ENCODE results near the gene BDNF.
"Not testable (repeated sequence)": the region's sequence is repeated elsewhere in the genome, so short reads cannot be mapped to it uniquely, and the experiment has no call there.

The BDNF gene

DNA sequence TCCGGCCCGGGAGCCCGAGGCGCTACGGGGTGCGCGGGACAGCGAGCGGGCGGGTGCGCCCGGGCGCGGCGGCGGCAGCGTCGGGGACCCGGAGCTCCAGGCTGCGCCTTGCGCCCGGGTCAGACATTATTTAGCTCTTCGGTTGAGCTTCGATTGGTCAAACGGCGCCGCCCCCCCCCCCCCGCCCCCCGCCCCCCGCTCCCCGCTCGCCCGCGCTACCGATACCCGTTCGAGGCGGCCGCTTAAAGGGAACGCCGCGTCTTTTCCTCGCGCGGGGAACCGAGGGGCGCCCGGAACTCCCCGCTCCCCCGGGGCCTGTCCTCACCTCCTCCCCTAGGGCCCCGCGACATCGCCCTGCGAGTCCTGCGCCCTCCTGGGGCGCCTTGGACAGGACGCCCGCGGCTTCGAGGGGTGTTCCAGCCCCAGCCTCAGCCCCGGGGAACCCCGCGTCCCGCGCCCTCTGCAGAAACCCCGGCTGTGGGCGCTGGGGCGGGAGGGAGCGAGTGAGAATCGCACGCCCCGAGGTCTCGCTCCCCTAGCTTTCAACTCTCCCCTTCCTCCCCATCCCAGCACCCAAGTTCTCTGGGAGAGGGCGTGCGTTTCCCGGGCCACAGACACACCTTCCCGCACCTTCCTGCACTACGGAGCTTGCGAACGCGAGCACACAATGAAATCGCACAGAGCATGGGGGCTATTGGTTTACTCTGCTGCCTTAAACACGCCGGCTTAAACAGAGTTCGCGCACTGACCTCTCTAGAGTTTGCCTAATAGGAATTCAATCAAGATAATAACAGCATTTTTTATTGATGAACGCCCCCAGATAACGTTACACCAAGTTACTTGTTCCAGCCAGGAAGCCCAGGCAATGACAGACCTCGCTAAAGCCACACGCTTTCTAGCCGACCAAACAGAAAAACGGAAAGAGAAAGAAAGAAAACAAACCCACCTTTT, at the start of gene BDNF:
Gene BDNF (minus strand): TSS at position 105 of the 951 bp plus-strand sequence. CDS start 41,891 bp downstream, outside the sequence.
- in situ Hi-C loops (cut with MboI; ENCODE audit: low sequenced_read_pairs): no loop called here

DNA sequence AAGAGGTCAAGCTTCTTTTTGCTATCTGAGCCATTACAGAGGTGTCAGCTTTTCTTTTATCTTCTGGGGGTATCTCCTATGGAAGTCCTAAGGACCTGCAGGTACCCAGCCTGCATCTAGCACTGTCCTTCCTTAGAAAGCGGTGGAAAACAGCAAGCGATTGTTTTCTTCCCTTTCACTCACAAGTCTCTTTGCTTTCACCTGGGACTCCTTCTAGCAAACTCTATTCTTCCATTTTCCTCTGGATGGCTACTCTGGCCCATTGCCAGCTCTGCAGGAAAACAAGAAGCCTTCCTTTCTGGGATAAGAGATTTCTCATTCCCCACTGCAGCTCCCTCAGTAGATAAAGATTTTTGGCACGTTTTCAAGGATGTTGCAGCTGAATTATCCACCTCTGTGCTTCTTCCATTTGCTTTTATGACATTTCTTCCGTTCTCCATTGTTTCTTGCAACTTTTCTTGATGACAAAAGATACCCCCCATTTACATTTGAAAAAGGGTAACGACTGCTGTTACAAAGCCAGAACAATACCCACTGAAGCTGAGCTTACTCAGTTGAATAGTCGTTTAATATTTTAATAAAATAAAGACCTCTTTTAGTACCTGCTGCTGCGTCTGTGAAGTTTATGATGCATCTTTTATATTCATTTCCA, 40.2 kb upstream of the BDNF start:
- in situ Hi-C loops (cut with MboI; ENCODE audit: low sequenced_read_pairs): no loop called here

DNA sequence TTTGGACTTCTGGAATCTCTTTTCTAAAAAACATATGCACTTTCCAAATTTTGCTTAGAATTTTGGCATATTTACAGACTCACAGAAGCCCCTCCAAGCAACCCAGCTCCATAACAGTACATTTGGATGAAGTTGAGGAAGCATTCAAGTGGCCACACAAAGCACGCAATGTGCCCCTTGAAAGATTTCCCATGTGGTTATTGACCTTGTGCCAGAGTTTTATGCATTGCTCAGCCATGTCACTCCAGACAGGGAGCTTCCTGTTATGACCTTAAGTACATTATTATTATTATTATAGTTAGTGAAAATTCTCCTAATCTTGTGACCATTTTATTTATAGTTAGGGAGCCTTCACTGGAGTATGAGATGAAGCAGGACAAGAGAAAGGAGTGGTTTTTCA, 35.0 kb upstream of the BDNF start:
- in situ Hi-C loops (cut with MboI; ENCODE audit: low sequenced_read_pairs): no loop called here

DNA sequence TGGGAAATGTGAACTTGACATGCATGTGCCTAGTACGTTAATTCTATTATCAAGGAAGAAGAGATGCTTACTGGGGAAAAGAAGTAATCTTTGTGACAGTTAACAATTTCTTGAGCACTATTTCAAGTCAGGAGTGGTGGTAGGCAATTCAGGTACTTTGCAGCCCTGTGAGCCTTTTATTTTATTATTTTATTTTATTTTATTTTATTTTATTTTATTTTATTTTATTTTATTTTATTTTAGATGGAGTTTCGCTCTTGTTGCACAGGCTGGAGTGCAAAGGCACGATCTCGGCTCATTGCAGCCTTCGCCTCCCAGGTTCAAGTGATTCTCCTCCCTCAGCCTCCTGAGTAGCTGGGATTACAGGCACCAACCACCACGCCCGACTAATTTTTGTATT, 31.5 kb upstream of the BDNF start:
- in situ Hi-C loops (cut with MboI; ENCODE audit: low sequenced_read_pairs): not testable (repeated sequence)

DNA sequence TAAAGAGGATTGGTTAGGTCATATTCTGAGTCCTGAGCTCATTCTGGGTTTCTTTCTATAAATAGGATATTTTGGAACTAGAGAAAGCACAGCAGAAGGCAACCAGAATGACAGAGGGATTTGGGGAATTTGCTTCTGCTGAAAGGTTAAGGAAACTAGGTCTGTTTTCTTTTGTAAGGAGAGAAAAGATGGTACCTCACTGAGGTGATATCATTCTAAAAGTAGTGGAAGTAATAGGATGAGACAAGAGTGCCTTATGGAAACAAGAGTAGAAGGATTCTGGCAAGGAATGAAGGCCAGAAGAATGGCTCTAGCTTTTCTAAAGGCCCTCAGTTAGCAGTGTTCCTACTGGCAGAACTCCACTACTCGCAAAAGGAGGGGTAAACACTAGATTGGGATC, 26.7 kb upstream of the BDNF start:
- in situ Hi-C loops (cut with MboI; ENCODE audit: low sequenced_read_pairs): no loop called here

DNA sequence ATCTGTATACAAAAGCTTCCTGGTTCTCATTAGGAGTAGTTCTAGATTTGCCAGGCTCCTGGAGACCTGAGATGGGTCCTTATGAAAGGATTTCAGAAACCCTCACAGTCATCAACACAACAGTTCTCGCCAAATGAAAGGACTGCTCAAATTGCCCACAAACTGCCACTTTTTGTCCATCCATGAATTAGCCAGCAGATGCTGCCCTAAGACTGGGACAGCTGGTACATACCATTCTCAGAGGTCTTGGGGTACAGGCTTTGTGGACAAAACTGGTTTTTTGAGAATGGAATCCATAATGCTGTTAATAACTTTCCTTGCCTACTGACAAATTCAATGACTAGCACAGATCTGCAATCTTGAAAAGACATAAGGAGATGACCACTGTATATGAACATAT, 23.4 kb upstream of the BDNF start:
- in situ Hi-C loops (cut with MboI; ENCODE audit: low sequenced_read_pairs): no loop called here

DNA sequence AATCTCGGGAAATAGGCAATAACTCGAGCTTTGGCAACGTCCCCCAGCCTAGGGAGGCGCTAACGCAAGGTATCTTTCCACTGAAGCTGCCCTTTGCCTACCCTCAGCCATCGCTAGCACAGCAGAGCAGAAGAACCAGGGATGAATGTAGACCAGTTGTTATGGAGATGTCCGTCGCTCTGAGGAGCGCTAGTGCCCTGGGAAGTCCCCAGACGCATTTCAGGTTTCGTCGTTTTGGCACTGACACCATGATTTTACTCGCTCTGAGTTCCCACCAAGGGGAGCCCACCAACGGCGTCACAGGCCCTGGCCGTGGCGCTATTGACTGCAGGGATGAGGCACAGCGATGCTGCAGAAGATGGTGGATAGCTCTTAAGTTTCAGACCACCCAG, 22.7 kb upstream of the BDNF start:
- in situ Hi-C loops (cut with MboI; ENCODE audit: low sequenced_read_pairs): no loop called here

DNA sequence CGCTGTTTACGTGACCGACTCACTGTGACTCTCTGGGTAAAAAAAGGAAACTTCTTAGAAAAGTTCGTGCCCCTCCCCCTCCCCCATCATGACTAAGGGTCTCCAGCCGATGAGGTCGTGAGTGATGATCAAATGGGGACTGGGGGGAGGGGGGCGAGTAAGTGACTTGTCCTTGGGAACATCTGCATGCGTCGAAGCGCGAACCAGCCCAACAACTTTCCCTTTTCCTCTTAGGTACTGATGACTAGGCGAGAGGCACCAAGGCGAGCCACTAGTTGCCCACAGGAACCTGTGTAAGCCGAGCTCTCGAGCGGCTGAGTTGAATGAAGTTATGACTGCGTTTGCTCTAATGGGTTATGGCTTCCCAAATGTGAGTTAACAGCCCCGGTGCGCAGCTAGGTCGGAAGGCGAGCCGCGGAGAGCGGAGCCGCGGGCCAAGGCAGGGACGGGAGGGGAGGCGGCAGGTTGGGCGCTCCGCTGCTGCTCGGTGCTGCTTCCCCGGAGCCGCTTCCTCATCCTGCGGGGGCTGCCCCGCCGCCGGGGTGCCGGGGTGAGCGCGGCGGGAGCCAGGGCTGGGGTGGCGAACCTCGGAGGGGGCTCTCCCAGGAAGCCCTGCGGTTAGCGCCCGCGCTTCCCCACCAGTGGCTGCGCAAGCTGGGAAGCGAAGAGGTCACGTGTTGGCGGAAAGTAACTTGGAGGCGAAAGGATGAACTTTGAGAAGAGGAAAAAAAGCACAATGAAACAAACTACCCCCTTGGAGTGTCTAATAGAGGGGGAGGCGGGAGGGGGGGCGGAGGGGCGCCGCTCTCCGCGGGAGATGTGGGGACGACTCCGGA, 22.1 kb upstream of the BDNF start:
- in situ Hi-C loops (cut with MboI; ENCODE audit: low sequenced_read_pairs): no loop called here

DNA sequence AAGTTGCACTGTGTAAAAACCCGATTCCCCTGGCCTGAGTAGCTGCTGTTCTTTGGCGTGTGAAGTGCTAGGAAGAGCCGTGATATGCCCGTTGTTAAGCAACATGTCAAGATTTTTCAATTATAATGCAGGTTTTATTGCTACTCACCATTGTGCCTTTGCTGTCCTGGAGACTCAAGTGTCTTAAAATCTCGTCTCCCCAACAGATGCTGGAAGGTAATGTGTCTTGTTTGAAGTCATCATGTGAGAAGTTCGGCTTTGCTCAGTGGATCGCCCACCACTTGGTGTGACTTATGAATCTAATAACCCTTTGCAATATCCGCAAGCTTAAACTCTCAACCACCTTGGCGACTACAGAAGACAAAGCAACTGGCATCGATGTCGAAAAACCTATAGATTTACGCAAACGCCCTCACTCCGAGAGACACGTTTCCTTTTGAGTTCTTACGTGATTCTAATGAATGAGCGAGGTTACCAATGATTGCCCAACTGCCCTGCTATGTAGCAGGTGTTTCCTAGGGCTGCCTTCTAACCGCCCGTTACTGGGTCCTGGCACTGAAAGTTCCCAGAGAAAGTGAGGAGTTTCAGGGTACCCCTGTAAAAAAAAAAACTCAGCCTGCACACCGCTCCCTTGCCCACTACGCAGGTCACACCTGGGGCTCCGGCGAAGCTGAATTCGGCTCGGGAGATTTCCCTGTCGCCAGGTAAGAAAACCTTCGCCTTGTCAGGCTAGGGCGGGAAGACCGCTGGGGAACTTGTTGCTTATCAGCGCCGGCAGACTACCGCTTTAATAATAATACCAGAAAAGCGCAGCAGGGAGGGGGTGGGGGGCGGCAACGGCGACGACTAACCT, 21.2 kb upstream of the BDNF start:
- in situ Hi-C loops (cut with MboI; ENCODE audit: low sequenced_read_pairs): no loop called here

DNA sequence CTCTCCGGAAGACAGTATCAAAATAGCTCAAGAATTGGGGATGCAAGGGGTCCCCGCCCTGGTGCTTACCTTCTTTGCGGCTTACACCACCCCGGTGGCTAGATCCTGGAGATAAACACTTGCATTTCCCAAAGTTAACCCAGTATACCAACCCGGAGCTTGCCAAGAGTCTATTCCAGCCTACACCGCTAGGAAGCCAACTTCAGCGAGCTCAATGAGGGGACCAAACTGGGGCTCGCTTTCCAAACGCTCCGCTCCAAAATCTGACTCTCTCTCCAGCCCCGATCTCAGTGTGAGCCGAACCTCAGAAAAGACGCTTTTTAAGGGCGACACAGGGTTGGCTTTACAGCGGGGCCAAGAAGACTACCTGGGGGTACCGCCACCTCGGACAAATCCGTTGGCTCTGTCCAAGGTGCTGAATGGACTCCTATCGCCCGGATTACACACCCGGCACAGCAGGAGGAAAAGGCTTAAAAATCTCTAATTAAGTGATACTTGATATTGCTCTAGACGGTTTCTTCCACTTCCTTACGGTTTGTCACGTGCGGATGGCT, 20.1 kb upstream of the BDNF start:
- in situ Hi-C loops (cut with MboI; ENCODE audit: low sequenced_read_pairs): no loop called here

DNA sequence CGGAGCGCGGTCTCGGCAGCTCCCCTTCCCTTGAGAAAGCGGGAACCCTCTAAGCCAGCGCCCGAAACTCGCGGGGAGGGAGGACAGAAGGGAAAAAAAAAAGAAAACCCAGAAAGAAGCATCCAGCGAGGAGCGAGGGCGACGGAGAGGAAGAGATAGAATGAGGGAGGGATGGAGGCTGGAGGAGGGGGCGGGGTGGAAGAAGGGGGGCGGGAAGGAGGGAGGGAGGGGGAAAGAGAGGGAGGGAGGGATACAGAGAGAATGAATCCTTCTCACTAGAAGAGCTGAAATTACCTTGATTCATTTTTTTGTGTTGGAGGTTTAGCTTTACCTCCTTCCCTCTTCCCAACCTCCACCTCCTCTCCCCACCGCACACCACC, 19.3 kb upstream of the BDNF start:
- in situ Hi-C loops (cut with MboI; ENCODE audit: low sequenced_read_pairs): no loop called here

DNA sequence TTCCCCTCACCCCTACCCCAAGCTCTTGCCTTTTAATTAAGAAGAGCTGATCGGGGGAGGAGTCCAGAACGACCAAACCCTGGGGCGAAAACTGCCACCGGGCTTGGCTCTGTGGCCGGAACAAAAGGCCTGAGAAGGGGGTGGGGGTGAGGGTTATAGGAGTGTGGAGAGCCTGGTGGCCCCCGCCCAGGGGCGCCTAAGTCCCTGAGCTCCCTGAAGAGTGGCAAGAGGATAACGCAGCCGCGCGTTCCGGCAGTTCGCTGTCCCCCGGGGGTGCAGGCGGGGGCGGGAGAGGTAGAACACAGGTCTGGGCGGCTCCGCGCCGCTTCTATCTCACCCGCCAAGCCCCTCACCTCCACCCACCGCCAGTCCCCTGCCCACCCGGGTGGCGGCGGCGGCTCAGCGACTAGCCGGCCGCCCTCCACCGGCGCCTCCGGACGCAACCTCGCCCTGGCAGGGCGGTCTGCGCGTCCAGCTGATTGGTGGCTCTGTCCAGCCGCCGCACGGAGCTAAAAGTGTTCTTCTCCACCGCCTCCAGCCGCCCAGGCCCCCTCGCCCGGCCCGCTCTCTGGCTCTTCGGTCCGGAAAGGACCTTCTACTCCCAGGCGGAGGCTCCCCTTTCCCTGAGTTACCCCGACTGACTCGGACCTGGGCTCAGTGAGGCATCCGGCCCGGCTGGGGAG, 18.7 kb upstream of the BDNF start:
- in situ Hi-C loops (cut with MboI; ENCODE audit: low sequenced_read_pairs): no loop called here

DNA sequence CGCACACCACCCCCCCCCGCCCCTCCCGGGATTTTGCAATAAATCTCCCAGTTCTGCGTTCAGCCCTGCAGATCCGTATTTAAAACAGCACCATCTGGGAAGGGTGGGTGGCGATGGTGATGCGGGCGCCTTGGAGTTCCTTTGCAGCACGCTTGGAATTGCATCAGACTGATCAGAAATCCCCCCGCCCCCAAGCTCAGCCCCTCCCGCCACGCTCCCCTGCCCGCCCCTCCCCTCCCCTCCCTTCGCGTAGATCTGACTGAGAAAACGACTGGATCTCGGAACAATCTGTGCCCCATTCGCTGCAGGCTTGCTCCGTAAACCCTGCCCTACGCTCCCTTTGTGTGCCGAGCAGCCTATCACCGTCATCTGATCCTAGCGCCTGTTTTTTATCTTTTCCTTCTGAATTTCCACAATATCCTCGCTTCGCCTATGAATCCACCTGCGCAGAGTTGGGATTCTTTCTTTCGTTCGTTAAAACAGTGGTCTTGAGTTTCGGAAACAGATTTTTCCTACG, 18.1 kb upstream of the BDNF start:
- in situ Hi-C loops (cut with MboI; ENCODE audit: low sequenced_read_pairs): no loop called here

DNA sequence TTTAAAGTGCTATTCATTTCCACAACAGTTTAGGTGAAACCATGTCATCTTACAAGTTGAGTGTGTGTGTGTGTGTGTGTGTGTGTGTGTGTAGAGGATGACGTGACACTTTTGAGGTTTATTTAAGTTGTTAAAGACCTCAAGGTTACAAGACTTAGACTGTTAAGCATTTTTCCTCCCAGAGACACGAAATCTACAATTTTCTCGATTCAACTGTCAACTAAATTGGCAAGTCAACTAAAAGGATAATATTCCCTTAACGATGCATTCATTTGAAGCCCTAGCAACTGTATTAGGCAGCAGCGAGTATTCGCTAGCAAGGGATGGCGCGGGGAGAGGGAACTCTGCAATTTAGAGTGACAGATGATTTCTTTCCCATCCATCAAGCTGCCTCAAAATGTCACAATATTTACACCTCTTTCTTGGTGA, 17.6 kb upstream of the BDNF start:
- in situ Hi-C loops (cut with MboI; ENCODE audit: low sequenced_read_pairs): no loop called here

DNA sequence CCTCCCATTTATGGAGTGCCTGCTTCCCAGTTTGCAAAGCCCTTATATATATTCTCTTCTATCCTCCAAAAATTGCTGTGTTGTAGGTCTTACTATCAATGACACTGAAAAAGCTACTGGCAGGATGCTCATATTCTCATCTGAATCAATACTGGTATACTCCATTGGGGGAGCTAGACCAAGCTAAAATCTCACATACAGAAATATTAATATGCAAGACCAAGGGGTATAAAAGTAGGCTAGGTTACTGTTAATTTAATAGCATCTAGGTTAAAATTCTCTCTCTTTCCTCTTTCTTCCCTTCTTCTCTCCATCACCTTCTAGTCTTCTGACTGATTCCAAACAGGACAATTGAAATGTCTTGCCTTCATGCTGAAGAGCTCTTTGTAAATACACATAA, 17.1 kb upstream of the BDNF start:
- in situ Hi-C loops (cut with MboI; ENCODE audit: low sequenced_read_pairs): no loop called here

DNA sequence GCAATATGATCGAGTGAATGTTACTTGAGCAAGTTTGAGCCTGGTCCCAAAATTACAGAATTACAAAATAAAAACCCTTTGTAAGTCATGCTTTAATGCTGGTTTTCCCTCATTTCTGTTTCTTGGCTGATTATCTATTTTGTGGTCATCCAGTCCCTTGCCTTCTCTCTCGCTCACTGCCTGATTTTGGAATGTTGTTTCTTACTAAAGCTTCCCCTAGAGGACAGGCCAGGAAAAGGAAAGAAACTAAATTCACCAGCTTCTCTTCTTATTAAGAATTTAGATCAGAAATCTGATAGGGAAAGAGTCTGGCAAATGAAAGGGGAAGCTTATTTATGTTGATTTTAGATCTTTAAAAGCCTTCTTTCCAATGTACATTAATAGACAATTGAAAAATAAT, 16.6 kb upstream of the BDNF start:
- in situ Hi-C loops (cut with MboI; ENCODE audit: low sequenced_read_pairs): no loop called here

DNA sequence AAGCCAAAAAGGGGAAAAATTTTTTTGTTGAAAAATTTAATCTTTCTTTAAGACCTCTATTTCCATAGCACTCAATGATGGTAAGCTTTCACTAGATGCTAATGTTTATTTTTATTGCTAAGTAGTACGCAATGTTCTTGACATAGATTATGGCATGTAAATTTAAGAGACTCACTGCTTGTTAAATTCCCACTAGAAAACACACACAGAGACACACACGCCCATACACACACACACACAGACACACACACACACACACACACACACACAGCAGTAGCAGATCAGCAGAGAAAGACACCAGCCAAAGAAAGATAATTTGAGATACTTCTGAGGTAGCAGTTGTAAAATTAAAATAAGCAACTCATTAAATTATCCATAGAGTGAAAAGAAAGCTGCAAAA, 16.0 kb upstream of the BDNF start:
- in situ Hi-C loops (cut with MboI; ENCODE audit: low sequenced_read_pairs): no loop called here

DNA sequence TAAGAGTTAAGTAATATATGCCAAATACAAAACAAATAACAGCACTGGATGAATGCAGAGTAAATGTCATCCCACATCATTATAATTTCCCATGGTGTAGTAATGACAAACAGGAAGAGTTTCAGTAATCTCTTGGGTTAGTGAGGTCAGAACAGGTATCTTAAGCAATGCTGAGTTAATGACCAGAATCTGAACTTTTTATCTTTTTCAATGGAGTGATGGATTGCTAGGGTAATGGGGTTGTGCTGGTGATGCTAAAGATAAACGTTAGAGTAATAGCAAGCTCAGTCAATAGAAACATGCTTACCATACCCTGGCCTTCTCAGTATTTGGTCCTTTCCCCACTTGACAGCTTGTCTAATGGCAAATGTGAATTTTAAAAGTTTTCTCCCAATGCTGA, 11.5 kb upstream of the BDNF start:
- in situ Hi-C loops (cut with MboI; ENCODE audit: low sequenced_read_pairs): no loop called here

DNA sequence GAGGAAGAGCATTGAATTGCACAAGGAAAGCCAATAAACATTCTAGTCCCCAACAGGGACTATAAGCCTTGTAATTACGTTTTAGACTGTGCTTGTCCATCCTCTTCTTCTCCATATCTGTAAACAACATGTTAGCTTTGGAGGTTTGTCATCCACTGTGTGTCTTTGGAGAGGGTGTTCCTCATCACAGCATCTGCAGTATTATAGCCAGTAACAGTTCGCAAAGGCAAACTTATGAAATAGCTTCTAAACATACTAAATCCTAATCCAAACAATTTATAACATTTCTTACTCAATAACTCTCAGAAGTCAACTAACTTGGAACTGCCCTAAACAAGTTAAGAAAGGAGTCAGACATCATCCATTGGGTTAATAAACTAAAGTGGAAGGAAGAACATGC, 10.3 kb upstream of the BDNF start:
- in situ Hi-C loops (cut with MboI; ENCODE audit: low sequenced_read_pairs): no loop called here
